Psoas muscle (tissue), 8 donors: ENCODE measurements around the gene SLC35B2. TPM values are rescaled to one million over a fixed set of nuclear protein-coding genes. Genes with fewer than 3 reads are reported as not detected.

Source experiments
- ATAC-seq, 4 donors: fragments of 200-7000 bp; cut with Tn5 transposase; one replicate each; pipeline ENCODE4 v1.9.1; 2020; ENCODE audit warnings: moderate library complexity in 3 of 4, mild to moderate bottlenecking in 2 of 4
- DNase-seq, 2 donors: peaks; one replicate each; pipeline ENCODE4 v3.0.0-alpha.2; 2020
- H3K27ac ChIP-seq: fragments of 200-600 bp; one replicate; pipeline ENCODE4 v1.8.0; 2022
- H3K27me3 ChIP-seq, 3 donors: fragments of 200-600 bp in 1 of 3; one replicate each; pipeline versions ENCODE4 v1.6.1 to v1.8.0; 2013 to 2022; ENCODE audit warnings: low read length in 2 of 3, mild to moderate bottlenecking in 2 of 3, moderate library complexity in 1 of 3; ENCODE audit not compliant: insufficient read depth in 3 of 3
- H3K36me3 ChIP-seq, 2 donors: fragments of 200-600 bp in 1 of 2; one replicate each; pipeline versions ENCODE4 v1.6.1 to v1.8.0; 2013 to 2022; ENCODE audit warnings: low read depth in 1 of 2, mild to moderate bottlenecking in 1 of 2, moderate library complexity in 1 of 2; ENCODE audit not compliant: insufficient read depth in 1 of 2
- H3K4me1 ChIP-seq: fragments of 200-600 bp; one replicate; pipeline ENCODE4 v1.8.0; 2022
- H3K4me3 ChIP-seq: fragments of 200-600 bp; one replicate; pipeline ENCODE4 v1.8.0; 2022; ENCODE audit warnings: mild to moderate bottlenecking
- H3K9me3 ChIP-seq: fragments of 200-600 bp; one replicate; pipeline ENCODE4 v1.8.0; 2022
- WGBS, 3 donors: extraction: QIAGEN DNeasy Blood & Tissue Kit; methylation state at CpG; one replicate each; pipeline versions ENCODE4 v1.1.6 to v1.1.7; 2013; 5-methylcytosine and 5-hydroxymethylcytosine counted together
- intact Hi-C, 2 donors: fragments of 100-400 bp; cut with DNase I; formaldehyde crosslinking; loops; one replicate each; pipeline versions ENCODE4 v1.11.0 to v1.14.2; 2022
- polyA plus RNA-seq, 3 donors: library from polyadenylated mRNA; stranded (reverse); fragments of 200-250 nt; gene quantifications; one replicate each; pipeline ENCODE4 v1.2.3, GENCODE V29; 2013
- total RNA-seq, 4 donors: library from RNA; stranded (reverse); fragmentation: NEBNext Ultra II Directional in 2 of 4; extraction: Animal tissue kit (Norgen Biotek cat#: 25700) in 2 of 4; gene quantifications; one replicate each; pipeline versions ENCODE4 v1.2.1 to v1.2.4, GENCODE V29; 2021 to 2023
- TF ChIP-seq, protein P1 (sequence below): fragments of 200-600 bp; IDR thresholded peaks from one replicate; pipeline ENCODE4 v1.8.0; 2022; ENCODE audit warnings: antibody characterized with exemption
- donor health status: healthy with polysubstance abuse.
- donor health status: DM: no; HTN: no; CAD: no; lungs with moderate emphysema.
- donor health status: Bipolar disorder and iron deficiency.
- donor health status: healthy.
- donor health status: DM: yes; HTN: yes; CAD: no.
- donor health status: DM: no; HTN: no; CAD: no.
- donor health status: DM: no; HTN: no; CAD: no.
- donor health status: DM: yes; HTN: yes; CAD: no.

Gene SLC35B2
- total and polyA plus RNA-seq, 7 donors = 10.9 to 23.6 (median 20.8) TPM

DNA sequence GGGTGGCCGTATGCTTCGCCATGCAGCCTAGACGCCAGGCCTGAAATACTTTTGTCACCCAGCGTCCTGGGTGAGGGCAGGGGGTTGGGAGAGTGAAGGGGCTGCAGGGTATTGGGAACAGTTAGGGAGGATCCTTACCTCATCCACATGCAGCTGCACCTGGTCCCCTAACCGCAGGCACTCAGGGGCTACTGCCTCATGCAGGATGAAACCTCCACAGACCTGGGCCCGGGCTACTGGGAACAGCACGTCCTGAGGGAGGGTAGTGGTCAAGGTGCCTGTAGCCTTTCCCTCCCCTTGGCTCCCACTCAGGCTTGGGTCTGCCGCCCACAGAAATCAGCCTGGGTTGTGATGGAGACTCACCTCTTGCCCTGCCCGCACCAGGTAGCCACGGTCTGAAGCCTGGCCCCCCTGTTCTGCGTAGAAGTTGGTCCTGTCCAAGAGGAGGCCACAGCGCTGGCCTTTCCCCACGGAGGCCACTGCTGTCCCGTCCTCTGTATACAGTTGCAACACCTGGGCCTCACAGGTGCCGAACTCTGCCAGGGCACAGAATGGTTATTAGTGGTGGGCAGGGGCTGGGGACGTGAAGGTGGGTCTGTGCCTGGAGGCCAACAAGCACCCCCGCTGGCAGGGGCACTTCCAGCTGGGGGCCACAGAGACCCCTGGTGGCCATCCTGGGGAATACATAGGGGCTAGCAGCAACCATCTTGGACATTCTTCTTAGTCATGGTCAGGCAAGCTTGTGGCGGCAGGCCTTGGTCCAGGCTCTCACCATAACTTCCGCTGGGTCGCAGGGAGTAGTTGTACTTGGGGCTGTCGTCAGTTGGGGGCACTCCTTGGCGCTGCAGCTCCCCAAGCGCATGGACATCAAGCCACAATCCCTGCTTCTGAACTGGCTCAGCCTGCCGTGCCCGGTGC, 47.2 kb upstream of the SLC35B2 start:
- no peak overlapping the region for H3K27ac ChIP-seq
- H3K4me1 ChIP-seq = no peaks in the 10 kb centered on the region
- H3K27me3 ChIP-seq = no peaks in the 10 kb centered on the region
- no peak overlapping the region for H3K4me3 ChIP-seq
- 84 to 85% (median 84%) methylated on average over 25 of the region's 25 CpGs for WGBS, 3 donors
- DNase-seq (peak; percentile 30 to 61), ATAC-seq (peak; percentile 48 to 77 (median 60))
- H3K36me3 ChIP-seq = peaks cover 4 to 94% of the 10 kb centered on the region in 2 donors
- H3K9me3 ChIP-seq = no peaks in the 10 kb centered on the region
- intact Hi-C loops = loop anchor here (5.0 kb wide), 1 partner anchor 37 kb away; the partner anchor contains the start of gene NFKBIE (in 2 of the 2)
- TF ChIP-seq, protein P1, sequence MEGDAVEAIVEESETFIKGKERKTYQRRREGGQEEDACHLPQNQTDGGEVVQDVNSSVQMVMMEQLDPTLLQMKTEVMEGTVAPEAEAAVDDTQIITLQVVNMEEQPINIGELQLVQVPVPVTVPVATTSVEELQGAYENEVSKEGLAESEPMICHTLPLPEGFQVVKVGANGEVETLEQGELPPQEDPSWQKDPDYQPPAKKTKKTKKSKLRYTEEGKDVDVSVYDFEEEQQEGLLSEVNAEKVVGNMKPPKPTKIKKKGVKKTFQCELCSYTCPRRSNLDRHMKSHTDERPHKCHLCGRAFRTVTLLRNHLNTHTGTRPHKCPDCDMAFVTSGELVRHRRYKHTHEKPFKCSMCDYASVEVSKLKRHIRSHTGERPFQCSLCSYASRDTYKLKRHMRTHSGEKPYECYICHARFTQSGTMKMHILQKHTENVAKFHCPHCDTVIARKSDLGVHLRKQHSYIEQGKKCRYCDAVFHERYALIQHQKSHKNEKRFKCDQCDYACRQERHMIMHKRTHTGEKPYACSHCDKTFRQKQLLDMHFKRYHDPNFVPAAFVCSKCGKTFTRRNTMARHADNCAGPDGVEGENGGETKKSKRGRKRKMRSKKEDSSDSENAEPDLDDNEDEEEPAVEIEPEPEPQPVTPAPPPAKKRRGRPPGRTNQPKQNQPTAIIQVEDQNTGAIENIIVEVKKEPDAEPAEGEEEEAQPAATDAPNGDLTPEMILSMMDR = peak; percentile 65

DNA sequence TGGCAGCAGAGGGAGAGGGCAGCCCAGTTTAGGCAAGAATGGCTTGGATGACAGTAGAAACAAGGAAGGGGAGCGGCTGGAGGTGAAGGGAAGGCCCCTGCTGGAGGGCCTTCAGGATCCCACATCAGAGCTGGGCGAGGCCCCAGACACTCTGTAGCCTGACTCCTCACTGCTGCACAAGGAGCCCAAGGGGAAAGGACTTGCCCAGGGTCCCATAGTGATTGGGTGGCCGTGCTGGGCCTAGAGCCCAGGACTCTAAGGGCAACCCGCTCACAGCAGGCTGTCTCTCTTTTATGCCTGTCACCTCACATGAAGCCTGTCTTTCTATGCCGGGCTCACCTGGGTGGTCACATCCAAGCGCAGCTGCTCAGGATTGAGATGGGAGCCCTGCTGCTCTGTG, 46.5 kb upstream of the SLC35B2 start:
- no peaks in the 10 kb centered on the region for H3K4me1 ChIP-seq
- no peak overlapping the region for H3K27ac ChIP-seq
- WGBS, 3 donors = 95 to 99% (median 98%) methylated on average over 6 of the region's 6 CpGs
- peaks cover 0 to 1% (median 0%) of the 10 kb centered on the region in 3 donors for H3K27me3 ChIP-seq
- peaks cover 4 to 87% of the 10 kb centered on the region in 2 donors for H3K36me3 ChIP-seq
- H3K9me3 ChIP-seq = no peaks in the 10 kb centered on the region
- intact Hi-C loops = no loop called here
- no peak overlapping the region for H3K4me3 ChIP-seq
- no peak for ATAC-seq
- TF ChIP-seq, protein P1 = no peak
- DNase-seq = no peak

DNA sequence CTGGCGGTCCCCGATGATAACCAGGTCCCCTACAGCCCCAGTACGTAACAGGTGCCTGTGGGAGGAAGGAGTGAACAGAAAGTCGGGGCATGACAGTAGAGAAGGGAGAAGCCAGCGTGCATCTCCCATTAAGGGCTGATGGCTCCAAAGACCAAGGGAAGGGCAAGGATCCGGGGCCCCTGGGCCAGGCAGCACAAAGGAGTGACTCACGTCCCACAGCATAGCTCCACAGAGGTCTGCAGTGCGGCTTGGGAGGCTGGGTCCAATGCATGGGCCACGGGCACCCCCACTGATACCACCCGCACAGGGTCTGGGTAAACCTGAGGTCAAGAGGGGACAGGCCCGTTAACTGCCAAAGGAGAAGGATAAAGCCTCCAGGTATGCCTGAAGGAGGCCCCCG, 45.5 kb upstream of the SLC35B2 start:
- no peak overlapping the region for H3K4me3 ChIP-seq
- no peak overlapping the region for H3K27ac ChIP-seq
- TF ChIP-seq, protein P1 = no peak
- H3K9me3 ChIP-seq = no peaks in the 10 kb centered on the region
- WGBS, 3 donors = 90 to 96% (median 92%) methylated on average over 11 to 12 of the region's 12 CpGs
- no peak for ATAC-seq
- intact Hi-C loops = no loop called here
- H3K4me1 ChIP-seq = no peaks in the 10 kb centered on the region
- peaks cover 0 to 3% (median 1%) of the 10 kb centered on the region in 3 donors for H3K27me3 ChIP-seq
- H3K36me3 ChIP-seq = peaks cover 4 to 77% of the 10 kb centered on the region in 2 donors
- no peak for DNase-seq

DNA sequence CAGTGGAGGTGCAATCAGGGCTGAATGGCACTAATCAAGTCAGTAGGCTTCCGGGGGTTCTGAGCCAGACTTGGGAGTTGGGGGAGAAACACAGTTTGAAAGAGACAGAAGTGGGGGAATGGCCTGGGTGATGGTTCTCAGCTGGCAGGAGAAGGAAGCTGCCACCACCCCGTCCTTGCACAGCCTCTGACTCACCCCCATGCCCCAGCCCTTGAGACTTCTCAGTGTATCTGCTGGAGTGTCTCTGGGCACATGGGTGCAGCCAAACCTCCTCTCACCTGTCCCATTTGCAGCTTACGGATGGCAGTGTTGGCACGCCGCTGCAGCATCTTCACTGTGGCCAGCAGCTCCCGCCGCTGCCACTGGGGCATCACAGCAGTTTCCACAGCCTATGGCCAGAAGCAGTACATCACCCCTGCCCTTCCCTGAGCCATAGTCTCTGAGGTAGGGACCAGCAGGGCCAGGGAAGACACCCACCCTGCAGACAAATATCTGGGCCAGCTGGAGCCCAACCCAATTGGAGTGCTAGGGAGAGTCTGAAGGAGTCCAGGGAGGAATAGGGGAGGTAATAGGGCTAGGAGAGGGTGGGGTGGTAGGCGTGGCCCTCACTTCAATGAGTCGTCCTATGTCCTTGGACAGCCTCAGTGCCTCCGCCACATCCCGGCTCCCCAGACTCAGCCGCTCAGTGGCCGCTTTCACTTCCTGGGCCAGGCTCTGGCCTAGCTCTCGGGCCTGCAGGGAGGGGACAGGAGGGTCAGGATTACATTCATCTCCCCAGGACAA, 44.6 kb upstream of the SLC35B2 start:
- Histone ChIP-seq H3K4me1 (peaks cover 8% of the 10 kb centered on the region), H3K27ac (no peak overlapping the region), H3K27me3 (peaks cover 0 to 12% (median 7%) of the 10 kb centered on the region in 3 donors), H3K9me3 (no peaks in the 10 kb centered on the region), H3K4me3 (no peak overlapping the region), H3K36me3 (peaks cover 4 to 68% of the 10 kb centered on the region in 2 donors)
- no peak for ATAC-seq
- intact Hi-C loops = no loop called here
- 91 to 96% (median 93%) methylated on average over 14 of the region's 14 CpGs for WGBS, 3 donors
- TF ChIP-seq, protein P1 = no peak
- no peak for DNase-seq
